NB4 (cell line): ENCODE measurements around the gene OR52A1.

ENCODE experiments used
- DNase-seq: peaks from one replicate; pipeline ENCODE4 v3.0.0; 2010; ENCODE audit warnings: low read depth
- H3K4me3 ChIP-seq: one replicate; pipeline ENCODE4 v1.5.1; 2011; ENCODE audit warnings: mild to moderate bottlenecking, low read depth, low read length, moderate library complexity
- MYC ChIP-seq: IDR thresholded peaks from 2 replicates; pipeline ENCODE4 v1.6.1; 2011; ENCODE audit warnings: low read depth, low read length
- POLR2A ChIP-seq: IDR thresholded peaks from 2 replicates; pipeline ENCODE4 v1.6.1; 2011; ENCODE audit warnings: mild to moderate bottlenecking; ENCODE audit not compliant: insufficient read length; ENCODE audit errors: extremely low read depth
- TF ChIP-seq, protein P1 (sequence below): IDR thresholded peaks from 2 replicates; pipeline ENCODE4 v1.6.1; 2011; ENCODE audit warnings: low read depth, low read length
- TF ChIP-seq, protein P2 (sequence below): IDR thresholded peaks from one replicate; pipeline ENCODE4 v1.5.1; 2012; ENCODE audit warnings: low read depth, low read length

The OR52A1 gene

GRCh38 chr11:5118893-5119292 lies 35.7 kb downstream of the OR52A1 start:
- TF ChIP-seq, protein P1, sequence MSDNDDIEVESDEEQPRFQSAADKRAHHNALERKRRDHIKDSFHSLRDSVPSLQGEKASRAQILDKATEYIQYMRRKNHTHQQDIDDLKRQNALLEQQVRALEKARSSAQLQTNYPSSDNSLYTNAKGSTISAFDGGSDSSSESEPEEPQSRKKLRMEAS = no peak
- TF ChIP-seq POLR2A (no peak), MYC (no peak)
- TF ChIP-seq, protein P2, sequence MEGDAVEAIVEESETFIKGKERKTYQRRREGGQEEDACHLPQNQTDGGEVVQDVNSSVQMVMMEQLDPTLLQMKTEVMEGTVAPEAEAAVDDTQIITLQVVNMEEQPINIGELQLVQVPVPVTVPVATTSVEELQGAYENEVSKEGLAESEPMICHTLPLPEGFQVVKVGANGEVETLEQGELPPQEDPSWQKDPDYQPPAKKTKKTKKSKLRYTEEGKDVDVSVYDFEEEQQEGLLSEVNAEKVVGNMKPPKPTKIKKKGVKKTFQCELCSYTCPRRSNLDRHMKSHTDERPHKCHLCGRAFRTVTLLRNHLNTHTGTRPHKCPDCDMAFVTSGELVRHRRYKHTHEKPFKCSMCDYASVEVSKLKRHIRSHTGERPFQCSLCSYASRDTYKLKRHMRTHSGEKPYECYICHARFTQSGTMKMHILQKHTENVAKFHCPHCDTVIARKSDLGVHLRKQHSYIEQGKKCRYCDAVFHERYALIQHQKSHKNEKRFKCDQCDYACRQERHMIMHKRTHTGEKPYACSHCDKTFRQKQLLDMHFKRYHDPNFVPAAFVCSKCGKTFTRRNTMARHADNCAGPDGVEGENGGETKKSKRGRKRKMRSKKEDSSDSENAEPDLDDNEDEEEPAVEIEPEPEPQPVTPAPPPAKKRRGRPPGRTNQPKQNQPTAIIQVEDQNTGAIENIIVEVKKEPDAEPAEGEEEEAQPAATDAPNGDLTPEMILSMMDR = no peak
- DNase-seq = no peak

GRCh38 chr11:5117588-5117987 lies 37.0 kb downstream of the OR52A1 start:
- TF ChIP-seq POLR2A (no peak), MYC (no peak)
- TF ChIP-seq, protein P2 = no peak
- TF ChIP-seq, protein P1 = no peak
- DNase-seq = no peak
- H3K4me3 ChIP-seq = no peak overlapping the region

More at GRCh38 chr11:5118893-5119292, 35.7 kb downstream of the OR52A1 start:
- H3K4me3 ChIP-seq = no peak overlapping the region

DNA sequence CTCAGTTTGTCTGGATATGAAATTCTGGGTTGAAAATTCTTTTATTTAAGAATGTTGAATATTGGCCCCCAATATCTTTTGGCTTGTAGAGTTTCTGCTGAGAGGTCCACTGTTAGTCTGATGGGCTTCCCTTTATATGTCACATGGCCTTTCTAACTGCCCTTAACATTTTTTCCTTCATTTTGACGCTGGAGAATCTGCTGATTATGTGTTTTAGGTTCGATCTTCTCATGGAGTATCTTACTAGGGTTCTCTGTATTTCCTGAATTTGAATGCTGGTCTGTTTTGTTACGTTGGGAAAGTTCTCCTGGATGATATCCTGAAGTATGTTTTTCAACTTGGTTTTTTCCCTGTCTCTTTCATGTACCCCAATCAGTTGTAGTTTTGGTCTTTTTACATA lies 39.2 kb downstream of the OR52A1 start:
- TF ChIP-seq POLR2A (no peak), MYC (no peak)
- TF ChIP-seq, protein P2 = no peak
- TF ChIP-seq, protein P1 = no peak
- no peak for DNase-seq
- H3K4me3 ChIP-seq = no peak overlapping the region

GRCh38 chr11:5107285-5107684 lies 47.3 kb downstream of the OR52A1 start:
- H3K4me3 ChIP-seq = no peak overlapping the region
- TF ChIP-seq MYC = no peak
- DNase-seq = no peak

DNA sequence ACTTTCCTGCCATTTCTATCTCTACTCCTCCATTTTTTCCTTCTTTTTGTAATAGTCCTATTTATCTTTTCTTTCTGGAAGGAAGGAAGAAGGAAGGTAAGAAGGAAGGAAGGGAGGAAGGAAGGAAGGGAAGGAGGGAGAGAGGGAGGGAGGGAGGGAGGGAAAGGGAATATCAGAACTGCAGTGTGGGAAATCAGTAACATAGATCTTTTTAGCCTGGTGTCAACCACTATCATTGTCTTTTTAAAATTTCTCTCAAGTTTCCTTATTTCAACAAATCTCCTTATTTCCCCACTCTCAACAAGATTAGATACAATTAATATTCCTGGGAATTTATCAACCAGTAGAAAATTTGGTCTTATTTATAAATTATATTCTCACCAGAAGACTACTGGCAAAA lies 51.5 kb downstream of the OR52A1 start:
- DNase-seq = no peak
- TF ChIP-seq MYC = no peak
- TF ChIP-seq, protein P2 = no peak
- no peak for TF ChIP-seq POLR2A
- TF ChIP-seq, protein P1 = no peak
- H3K4me3 ChIP-seq = no peak overlapping the region

- no peak overlapping the region for H3K4me3 ChIP-seq
- no peak for DNase-seq
- TF ChIP-seq POLR2A (no peak), MYC (no peak)
- TF ChIP-seq, protein P2 = no peak
- TF ChIP-seq, protein P1 = no peak
Measured at GRCh38 chr11:5102246-5102645, 52.3 kb downstream of the OR52A1 start.
